Panc1 (cell line): ENCODE results near the gene TRANK1.

Experiments used
- POLR2AphosphoS5 ChIP-seq: IDR thresholded peaks from 2 replicates; pipeline ENCODE4 v1.6.1; 2012; ENCODE audit warnings: mild to moderate bottlenecking, low read depth, low read length, moderate library complexity
- SIN3A ChIP-seq: IDR thresholded peaks from 2 replicates; pipeline ENCODE4 v1.6.1; 2012; ENCODE audit warnings: low read depth, mild to moderate bottlenecking, low read length, moderate library complexity, borderline replicate concordance; ENCODE audit not compliant: insufficient read depth
- TF ChIP-seq, protein P1 (sequence below): fragments of 450-650 bp; IDR thresholded peaks from 2 replicates; pipeline ENCODE4 v1.5.1; 2017; ENCODE audit warnings: mild to moderate bottlenecking

DNA sequence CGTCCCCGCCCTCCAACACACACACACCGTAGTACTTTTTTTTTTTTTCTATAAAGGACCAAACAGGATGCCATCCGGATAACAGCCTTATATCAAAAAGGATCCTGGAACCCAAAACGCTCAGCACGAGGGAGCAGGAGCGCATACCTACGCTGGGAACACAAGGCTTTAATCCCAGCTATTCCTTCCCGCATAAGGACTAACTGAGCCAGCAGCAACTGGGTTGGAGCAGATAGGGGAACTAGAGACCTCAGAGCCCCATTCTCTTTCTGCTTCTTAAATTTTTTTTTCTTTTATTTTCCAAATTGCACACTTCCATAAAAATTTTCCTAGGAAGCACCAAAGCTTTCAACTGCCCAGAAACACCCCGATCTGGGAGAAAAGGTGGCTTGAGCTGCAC, 1.3 kb downstream of the TRANK1 start:
- TF ChIP-seq, protein P1, sequence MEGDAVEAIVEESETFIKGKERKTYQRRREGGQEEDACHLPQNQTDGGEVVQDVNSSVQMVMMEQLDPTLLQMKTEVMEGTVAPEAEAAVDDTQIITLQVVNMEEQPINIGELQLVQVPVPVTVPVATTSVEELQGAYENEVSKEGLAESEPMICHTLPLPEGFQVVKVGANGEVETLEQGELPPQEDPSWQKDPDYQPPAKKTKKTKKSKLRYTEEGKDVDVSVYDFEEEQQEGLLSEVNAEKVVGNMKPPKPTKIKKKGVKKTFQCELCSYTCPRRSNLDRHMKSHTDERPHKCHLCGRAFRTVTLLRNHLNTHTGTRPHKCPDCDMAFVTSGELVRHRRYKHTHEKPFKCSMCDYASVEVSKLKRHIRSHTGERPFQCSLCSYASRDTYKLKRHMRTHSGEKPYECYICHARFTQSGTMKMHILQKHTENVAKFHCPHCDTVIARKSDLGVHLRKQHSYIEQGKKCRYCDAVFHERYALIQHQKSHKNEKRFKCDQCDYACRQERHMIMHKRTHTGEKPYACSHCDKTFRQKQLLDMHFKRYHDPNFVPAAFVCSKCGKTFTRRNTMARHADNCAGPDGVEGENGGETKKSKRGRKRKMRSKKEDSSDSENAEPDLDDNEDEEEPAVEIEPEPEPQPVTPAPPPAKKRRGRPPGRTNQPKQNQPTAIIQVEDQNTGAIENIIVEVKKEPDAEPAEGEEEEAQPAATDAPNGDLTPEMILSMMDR, result no peak
- TF ChIP-seq SIN3A (no peak), POLR2AphosphoS5 (no peak)
